ENCODE results near the gene IQCN.

IQCN gene

GRCh38 chr19:18254546-18255503 lies 19.4 kb downstream of the IQCN start:
- no peaks in the 10 kb centered on the region for H3K4me1 ChIP-seq (ENCODE audit: insufficient read depth, low read length)
- no peak overlapping the region for H3K9ac ChIP-seq (ENCODE audit: low read depth, low read length)
- no peak overlapping the region for H3K4me2 ChIP-seq (ENCODE audit: insufficient read depth, low read length)
- H4K20me1 ChIP-seq (ENCODE audit: insufficient read depth, low read length), result no peaks in the 10 kb centered on the region
- no peak overlapping the region for H3K27ac ChIP-seq (ENCODE audit: low read length)
- H3K4me3 ChIP-seq (ENCODE audit: low read depth in 1 of 2, low read length in 2 of 2), result no peak overlapping the region
- H3K36me3 ChIP-seq (ENCODE audit: insufficient read depth, low read length), result no peaks in the 10 kb centered on the region
- H3K9me3 ChIP-seq (ENCODE audit: insufficient read depth, low read length, severe bottlenecking), result no peaks in the 10 kb centered on the region
- ATAC-seq (ENCODE audit: insufficient read depth, low read depth) (no peak), DNase-seq (no peak)
- H3K79me2 ChIP-seq (ENCODE audit: insufficient read depth, low read length), result no peaks in the 10 kb centered on the region
- no peaks in the 10 kb centered on the region for H3K27me3 ChIP-seq (ENCODE audit: insufficient read depth, low read length, poor library complexity)
- H2AFZ ChIP-seq (ENCODE audit: low read depth, low read length), result no peak overlapping the region
- TF ChIP-seq EZH2 (IDR thresholded peaks at IDR 0.05; ENCODE audit: borderline replicate concordance, low read depth, low read length, severe bottlenecking) (no peak), CTCF (IDR thresholded peaks at IDR 0.05; ENCODE audit: borderline replicate concordance, extremely low read depth, low read length, poor library complexity, severe bottlenecking) (peak; percentile 12)

DNA sequence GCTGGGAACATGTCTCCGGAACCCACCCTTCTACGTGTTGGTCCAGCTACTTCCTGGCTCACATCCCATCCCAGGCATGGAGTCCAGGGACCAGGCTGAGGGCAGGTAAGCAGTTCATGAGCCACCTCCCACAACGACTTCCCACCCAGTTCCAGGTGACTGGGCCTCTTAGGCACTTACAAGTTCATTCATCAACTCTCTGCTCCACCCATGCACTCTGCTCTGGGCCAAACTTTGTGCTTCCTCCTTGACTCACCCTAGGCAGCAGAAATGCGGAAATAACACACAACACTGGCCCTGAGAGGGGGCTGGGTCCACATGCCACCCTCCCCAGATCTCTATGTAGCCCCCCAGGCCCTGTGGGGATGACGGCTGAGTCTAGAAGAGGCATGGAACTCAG lies 20.5 kb downstream of the IQCN start:
- no peak overlapping the region for H3K4me2 ChIP-seq (ENCODE audit: insufficient read depth, low read length)
- no peaks in the 10 kb centered on the region for H3K79me2 ChIP-seq (ENCODE audit: insufficient read depth, low read length)
- no peak for ATAC-seq (ENCODE audit: insufficient read depth, low read depth)
- H3K27ac ChIP-seq (ENCODE audit: low read length), result no peak overlapping the region
- H3K4me3 ChIP-seq (ENCODE audit: low read depth in 1 of 2, low read length in 2 of 2), result no peak overlapping the region
- H2AFZ ChIP-seq (ENCODE audit: low read depth, low read length), result no peak overlapping the region
- no peak overlapping the region for H3K9ac ChIP-seq (ENCODE audit: low read depth, low read length)
- H3K27me3 ChIP-seq (ENCODE audit: insufficient read depth, low read length, poor library complexity), result no peaks in the 10 kb centered on the region
- H3K9me3 ChIP-seq (ENCODE audit: insufficient read depth, low read length, severe bottlenecking), result no peaks in the 10 kb centered on the region
- no peak for DNase-seq
- no peaks in the 10 kb centered on the region for H3K4me1 ChIP-seq (ENCODE audit: insufficient read depth, low read length)
- TF ChIP-seq EZH2 (IDR thresholded peaks at IDR 0.05; ENCODE audit: borderline replicate concordance, low read depth, low read length, severe bottlenecking) (no peak), CTCF (IDR thresholded peaks at IDR 0.05; ENCODE audit: borderline replicate concordance, extremely low read depth, low read length, poor library complexity, severe bottlenecking) (no peak)
- no peaks in the 10 kb centered on the region for H3K36me3 ChIP-seq (ENCODE audit: insufficient read depth, low read length)
- H4K20me1 ChIP-seq (ENCODE audit: insufficient read depth, low read length), result no peaks in the 10 kb centered on the region

DNA sequence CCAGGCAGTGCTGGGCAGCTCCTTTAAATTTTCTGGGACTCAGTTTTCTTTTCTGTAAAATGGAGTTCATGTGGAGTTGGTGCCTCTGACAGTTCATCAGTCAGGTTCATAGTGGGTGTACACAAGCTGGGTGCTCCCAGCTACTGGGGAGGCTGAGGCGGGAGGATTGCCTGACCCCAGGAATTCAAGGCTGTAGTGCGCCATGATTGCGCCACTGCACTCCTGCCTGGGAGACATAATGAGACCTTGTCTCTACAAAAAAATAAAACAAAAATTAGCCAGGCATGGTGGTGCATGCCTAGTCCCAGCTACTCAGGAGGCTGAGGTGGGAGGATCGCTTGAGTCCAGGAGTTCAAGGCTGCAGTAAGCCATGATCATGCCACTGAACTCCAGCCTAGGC lies 21.1 kb downstream of the IQCN start:
- Histone ChIP-seq H3K27ac (ENCODE audit: low read length) (no peak overlapping the region), H2AFZ (ENCODE audit: low read depth, low read length) (no peak overlapping the region), H3K9ac (ENCODE audit: low read depth, low read length) (no peak overlapping the region), H3K36me3 (ENCODE audit: insufficient read depth, low read length) (no peaks in the 10 kb centered on the region), H3K4me3 (ENCODE audit: low read depth in 1 of 2, low read length in 2 of 2) (no peak overlapping the region), H4K20me1 (ENCODE audit: insufficient read depth, low read length) (no peaks in the 10 kb centered on the region), H3K4me1 (ENCODE audit: insufficient read depth, low read length) (no peaks in the 10 kb centered on the region), H3K27me3 (ENCODE audit: insufficient read depth, low read length, poor library complexity) (no peaks in the 10 kb centered on the region), H3K79me2 (ENCODE audit: insufficient read depth, low read length) (no peaks in the 10 kb centered on the region), H3K4me2 (ENCODE audit: insufficient read depth, low read length) (no peak overlapping the region), H3K9me3 (ENCODE audit: insufficient read depth, low read length, severe bottlenecking) (no peaks in the 10 kb centered on the region)
- ATAC-seq (ENCODE audit: insufficient read depth, low read depth) (no peak), DNase-seq (no peak)
- TF ChIP-seq CTCF (IDR thresholded peaks at IDR 0.05; ENCODE audit: borderline replicate concordance, extremely low read depth, low read length, poor library complexity, severe bottlenecking) (no peak), EZH2 (IDR thresholded peaks at IDR 0.05; ENCODE audit: borderline replicate concordance, low read depth, low read length, severe bottlenecking) (no peak)

Data from DND-41 (cell line).